ENCODE data around the gene USB1. TPM values are rescaled to one million over a fixed set of nuclear protein-coding genes. Genes with fewer than 3 reads are reported as not detected.

The USB1 gene
- total and polyA plus RNA-seq, 4 donors: 8.9 to 40.7 (median 28.3) TPM

DNA sequence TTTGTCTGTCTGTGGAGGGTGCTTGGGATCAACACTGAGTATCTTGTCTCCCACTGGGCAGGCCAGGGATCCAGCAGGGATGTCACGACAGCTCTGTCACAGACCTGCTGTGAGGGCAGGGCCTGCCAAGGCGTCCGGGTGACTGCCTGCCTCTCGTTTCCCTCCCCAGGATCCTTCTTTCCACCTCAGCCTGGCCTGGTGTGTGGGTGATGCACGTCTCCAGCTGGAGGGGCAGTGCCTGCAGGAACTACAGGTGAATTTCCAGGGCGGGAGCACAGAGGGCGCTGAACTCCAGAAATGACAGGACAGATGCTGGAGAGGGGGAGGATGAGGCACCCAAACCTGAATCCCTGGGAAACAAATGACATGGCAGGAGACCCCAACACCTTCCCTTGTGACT is 17.6 kb downstream of the USB1 start:
- Histone ChIP-seq H3K4me3 (ENCODE audit: low read depth in 1 of 3, low read length in 3 of 3) (no peak overlapping the region), H3K9me3 (ENCODE audit: control insufficient read depth in 4 of 4, low read length in 3 of 4) (no peaks in the 10 kb centered on the region), H3K4me1 (ENCODE audit: control insufficient read depth in 4 of 4, insufficient read depth in 4 of 4, low read length in 3 of 4) (peaks cover 2 to 21% (median 18%) of the 10 kb centered on the region in 4 donors), H3K27ac (ENCODE audit: low read depth in 1 of 2, low read length in 2 of 2) (no peak overlapping the region), H3K9ac (ENCODE audit: low read depth in 1 of 2, low read length in 2 of 2) (no peak overlapping the region), H3K27me3 (ENCODE audit: control insufficient read depth in 4 of 4, insufficient read depth in 4 of 4, low read length in 3 of 4) (no peaks in the 10 kb centered on the region), H3K36me3 (ENCODE audit: control insufficient read depth in 4 of 4, insufficient read depth in 3 of 4, low read depth in 1 of 4, low read length in 3 of 4) (peaks cover 0 to 7% (median 5%) of the 10 kb centered on the region in 4 donors)
- no peak for DNase-seq (ENCODE audit: low spot score)
- WGBS: 89% methylated on average over 7 of the region's 7 CpGs
- TF ChIP-seq RAD21 (IDR thresholded peaks at IDR 0.05): peak; percentile 8 to 44
- TF ChIP-seq FOXA1 (IDR thresholded peaks at IDR 0.05): no peak
- TF ChIP-seq, protein P1, sequence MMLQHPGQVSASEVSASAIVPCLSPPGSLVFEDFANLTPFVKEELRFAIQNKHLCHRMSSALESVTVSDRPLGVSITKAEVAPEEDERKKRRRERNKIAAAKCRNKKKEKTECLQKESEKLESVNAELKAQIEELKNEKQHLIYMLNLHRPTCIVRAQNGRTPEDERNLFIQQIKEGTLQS (IDR thresholded peaks at IDR 0.05): no peak
- TF ChIP-seq SP1 (IDR thresholded peaks at IDR 0.05): no peak
- TF ChIP-seq RXRA (IDR thresholded peaks at IDR 0.05): peak in 1 of 2 donors; percentile 55
- TF ChIP-seq, protein P2, sequence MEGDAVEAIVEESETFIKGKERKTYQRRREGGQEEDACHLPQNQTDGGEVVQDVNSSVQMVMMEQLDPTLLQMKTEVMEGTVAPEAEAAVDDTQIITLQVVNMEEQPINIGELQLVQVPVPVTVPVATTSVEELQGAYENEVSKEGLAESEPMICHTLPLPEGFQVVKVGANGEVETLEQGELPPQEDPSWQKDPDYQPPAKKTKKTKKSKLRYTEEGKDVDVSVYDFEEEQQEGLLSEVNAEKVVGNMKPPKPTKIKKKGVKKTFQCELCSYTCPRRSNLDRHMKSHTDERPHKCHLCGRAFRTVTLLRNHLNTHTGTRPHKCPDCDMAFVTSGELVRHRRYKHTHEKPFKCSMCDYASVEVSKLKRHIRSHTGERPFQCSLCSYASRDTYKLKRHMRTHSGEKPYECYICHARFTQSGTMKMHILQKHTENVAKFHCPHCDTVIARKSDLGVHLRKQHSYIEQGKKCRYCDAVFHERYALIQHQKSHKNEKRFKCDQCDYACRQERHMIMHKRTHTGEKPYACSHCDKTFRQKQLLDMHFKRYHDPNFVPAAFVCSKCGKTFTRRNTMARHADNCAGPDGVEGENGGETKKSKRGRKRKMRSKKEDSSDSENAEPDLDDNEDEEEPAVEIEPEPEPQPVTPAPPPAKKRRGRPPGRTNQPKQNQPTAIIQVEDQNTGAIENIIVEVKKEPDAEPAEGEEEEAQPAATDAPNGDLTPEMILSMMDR (IDR thresholded peaks at IDR 0.05; ENCODE audit: low read depth, low read length, missing input control): peak; percentile 16

DNA sequence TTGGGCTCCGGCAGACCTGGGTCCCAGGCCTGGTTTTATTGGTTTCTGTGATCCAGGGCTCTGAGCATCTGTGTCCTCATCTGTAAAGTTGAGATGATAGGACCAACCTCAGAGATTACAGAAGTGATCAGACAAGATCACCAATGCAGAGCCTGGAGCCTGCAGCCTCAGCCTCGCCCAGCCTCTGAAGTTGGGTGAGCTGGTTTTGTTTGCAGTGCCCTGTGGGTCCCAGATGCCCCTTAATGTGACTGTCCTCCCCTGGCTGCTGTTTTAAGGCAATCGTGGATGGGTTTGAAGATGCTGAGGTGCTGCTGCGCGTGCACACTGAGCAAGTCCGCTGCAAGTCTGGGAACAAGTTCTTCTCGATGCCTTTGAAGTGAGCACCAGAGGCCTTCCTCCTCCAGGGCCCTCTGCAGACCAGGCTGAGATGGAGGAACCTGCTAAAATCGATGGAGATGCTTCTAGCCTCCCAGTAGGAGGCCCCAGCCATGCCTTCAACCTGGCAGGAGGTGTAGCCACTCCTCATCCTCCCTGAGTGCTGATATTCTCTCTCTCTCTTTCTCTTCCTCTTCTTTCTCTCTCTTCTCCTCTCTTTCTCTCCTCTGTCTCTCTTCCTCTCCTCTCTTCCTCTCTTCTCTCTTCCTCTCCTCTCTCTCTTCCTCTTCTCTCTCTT is 18.8 kb downstream of the USB1 start:
- peaks cover 0 to 7% (median 5%) of the 10 kb centered on the region in 4 donors for H3K36me3 ChIP-seq (ENCODE audit: control insufficient read depth in 4 of 4, insufficient read depth in 3 of 4, low read depth in 1 of 4, low read length in 3 of 4)

More for the DNA sequence above, 18.8 kb downstream of the USB1 start:
- WGBS: 85% methylated on average over 8 of the region's 8 CpGs
- Histone ChIP-seq H3K9me3 (ENCODE audit: control insufficient read depth in 4 of 4, low read length in 3 of 4) (no peaks in the 10 kb centered on the region), H3K4me3 (ENCODE audit: low read depth in 1 of 3, low read length in 3 of 3) (no peak overlapping the region), H3K4me1 (ENCODE audit: control insufficient read depth in 4 of 4, insufficient read depth in 4 of 4, low read length in 3 of 4) (peaks cover 3 to 29% (median 26%) of the 10 kb centered on the region in 4 donors), H3K27me3 (ENCODE audit: control insufficient read depth in 4 of 4, insufficient read depth in 4 of 4, low read length in 3 of 4) (no peaks in the 10 kb centered on the region), H3K27ac (ENCODE audit: low read depth in 1 of 2, low read length in 2 of 2) (no peak overlapping the region), H3K9ac (ENCODE audit: low read depth in 1 of 2, low read length in 2 of 2) (no peak overlapping the region)
- DNase-seq (ENCODE audit: low spot score): no peak
- no peak for TF ChIP-seq YY1 (IDR thresholded peaks at IDR 0.05)
- no peak for TF ChIP-seq RXRA (IDR thresholded peaks at IDR 0.05)
- no peak for TF ChIP-seq EGR1 (IDR thresholded peaks at IDR 0.05; ENCODE audit: low read depth in 2 of 2)
- TF ChIP-seq, protein P3, sequence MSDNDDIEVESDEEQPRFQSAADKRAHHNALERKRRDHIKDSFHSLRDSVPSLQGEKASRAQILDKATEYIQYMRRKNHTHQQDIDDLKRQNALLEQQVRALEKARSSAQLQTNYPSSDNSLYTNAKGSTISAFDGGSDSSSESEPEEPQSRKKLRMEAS (IDR thresholded peaks at IDR 0.05): no peak
- TF ChIP-seq RAD21 (IDR thresholded peaks at IDR 0.05): no peak
- TF ChIP-seq, protein P1 (IDR thresholded peaks at IDR 0.05): no peak
- no peak for TF ChIP-seq NR2F2 (IDR thresholded peaks at IDR 0.05)
- TF ChIP-seq, protein P4, sequence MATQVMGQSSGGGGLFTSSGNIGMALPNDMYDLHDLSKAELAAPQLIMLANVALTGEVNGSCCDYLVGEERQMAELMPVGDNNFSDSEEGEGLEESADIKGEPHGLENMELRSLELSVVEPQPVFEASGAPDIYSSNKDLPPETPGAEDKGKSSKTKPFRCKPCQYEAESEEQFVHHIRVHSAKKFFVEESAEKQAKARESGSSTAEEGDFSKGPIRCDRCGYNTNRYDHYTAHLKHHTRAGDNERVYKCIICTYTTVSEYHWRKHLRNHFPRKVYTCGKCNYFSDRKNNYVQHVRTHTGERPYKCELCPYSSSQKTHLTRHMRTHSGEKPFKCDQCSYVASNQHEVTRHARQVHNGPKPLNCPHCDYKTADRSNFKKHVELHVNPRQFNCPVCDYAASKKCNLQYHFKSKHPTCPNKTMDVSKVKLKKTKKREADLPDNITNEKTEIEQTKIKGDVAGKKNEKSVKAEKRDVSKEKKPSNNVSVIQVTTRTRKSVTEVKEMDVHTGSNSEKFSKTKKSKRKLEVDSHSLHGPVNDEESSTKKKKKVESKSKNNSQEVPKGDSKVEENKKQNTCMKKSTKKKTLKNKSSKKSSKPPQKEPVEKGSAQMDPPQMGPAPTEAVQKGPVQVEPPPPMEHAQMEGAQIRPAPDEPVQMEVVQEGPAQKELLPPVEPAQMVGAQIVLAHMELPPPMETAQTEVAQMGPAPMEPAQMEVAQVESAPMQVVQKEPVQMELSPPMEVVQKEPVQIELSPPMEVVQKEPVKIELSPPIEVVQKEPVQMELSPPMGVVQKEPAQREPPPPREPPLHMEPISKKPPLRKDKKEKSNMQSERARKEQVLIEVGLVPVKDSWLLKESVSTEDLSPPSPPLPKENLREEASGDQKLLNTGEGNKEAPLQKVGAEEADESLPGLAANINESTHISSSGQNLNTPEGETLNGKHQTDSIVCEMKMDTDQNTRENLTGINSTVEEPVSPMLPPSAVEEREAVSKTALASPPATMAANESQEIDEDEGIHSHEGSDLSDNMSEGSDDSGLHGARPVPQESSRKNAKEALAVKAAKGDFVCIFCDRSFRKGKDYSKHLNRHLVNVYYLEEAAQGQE (IDR thresholded peaks at IDR 0.05): no peak
- TF ChIP-seq, protein P5, sequence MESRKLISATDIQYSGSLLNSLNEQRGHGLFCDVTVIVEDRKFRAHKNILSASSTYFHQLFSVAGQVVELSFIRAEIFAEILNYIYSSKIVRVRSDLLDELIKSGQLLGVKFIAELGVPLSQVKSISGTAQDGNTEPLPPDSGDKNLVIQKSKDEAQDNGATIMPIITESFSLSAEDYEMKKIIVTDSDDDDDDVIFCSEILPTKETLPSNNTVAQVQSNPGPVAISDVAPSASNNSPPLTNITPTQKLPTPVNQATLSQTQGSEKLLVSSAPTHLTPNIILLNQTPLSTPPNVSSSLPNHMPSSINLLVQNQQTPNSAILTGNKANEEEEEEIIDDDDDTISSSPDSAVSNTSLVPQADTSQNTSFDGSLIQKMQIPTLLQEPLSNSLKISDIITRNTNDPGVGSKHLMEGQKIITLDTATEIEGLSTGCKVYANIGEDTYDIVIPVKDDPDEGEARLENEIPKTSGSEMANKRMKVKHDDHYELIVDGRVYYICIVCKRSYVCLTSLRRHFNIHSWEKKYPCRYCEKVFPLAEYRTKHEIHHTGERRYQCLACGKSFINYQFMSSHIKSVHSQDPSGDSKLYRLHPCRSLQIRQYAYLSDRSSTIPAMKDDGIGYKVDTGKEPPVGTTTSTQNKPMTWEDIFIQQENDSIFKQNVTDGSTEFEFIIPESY (IDR thresholded peaks at IDR 0.05): no peak
- no peak for TF ChIP-seq FOXA2 (IDR thresholded peaks at IDR 0.05)
- TF ChIP-seq HNF4A (conservative IDR thresholded peaks at IDR 0.05): no peak
- no peak for TF ChIP-seq SP1 (IDR thresholded peaks at IDR 0.05)
- no peak for TF ChIP-seq FOXA1 (IDR thresholded peaks at IDR 0.05)
- no peak for TF ChIP-seq TAF1 (conservative IDR thresholded peaks at IDR 0.05)

Measured in liver (tissue), 9 donors.